LHCN-M2 (cell line): ENCODE measurements around the gene ELP2. TPM values are rescaled to one million over a fixed set of nuclear protein-coding genes. Genes with fewer than 3 reads are reported as not detected.
"Not testable (repeated sequence)": the region's sequence is repeated elsewhere in the genome, so short reads cannot be mapped to it uniquely, and the experiment has no call there.

Experiments
- DNase-seq: peaks from one replicate; pipeline ENCODE4 v3.0.0-alpha.2; 2012; ENCODE audit warnings: low read depth
- total RNA-seq: library from RNA; depleted of rRNA; stranded (reverse); fragments of >200 nt; gene quantifications from 2 replicates; pipeline ENCODE4 v1.2.3, GENCODE V29; 2014

Gene ELP2
- total RNA-seq, 1 experiment from 2014 or later = 48.2 TPM

DNA sequence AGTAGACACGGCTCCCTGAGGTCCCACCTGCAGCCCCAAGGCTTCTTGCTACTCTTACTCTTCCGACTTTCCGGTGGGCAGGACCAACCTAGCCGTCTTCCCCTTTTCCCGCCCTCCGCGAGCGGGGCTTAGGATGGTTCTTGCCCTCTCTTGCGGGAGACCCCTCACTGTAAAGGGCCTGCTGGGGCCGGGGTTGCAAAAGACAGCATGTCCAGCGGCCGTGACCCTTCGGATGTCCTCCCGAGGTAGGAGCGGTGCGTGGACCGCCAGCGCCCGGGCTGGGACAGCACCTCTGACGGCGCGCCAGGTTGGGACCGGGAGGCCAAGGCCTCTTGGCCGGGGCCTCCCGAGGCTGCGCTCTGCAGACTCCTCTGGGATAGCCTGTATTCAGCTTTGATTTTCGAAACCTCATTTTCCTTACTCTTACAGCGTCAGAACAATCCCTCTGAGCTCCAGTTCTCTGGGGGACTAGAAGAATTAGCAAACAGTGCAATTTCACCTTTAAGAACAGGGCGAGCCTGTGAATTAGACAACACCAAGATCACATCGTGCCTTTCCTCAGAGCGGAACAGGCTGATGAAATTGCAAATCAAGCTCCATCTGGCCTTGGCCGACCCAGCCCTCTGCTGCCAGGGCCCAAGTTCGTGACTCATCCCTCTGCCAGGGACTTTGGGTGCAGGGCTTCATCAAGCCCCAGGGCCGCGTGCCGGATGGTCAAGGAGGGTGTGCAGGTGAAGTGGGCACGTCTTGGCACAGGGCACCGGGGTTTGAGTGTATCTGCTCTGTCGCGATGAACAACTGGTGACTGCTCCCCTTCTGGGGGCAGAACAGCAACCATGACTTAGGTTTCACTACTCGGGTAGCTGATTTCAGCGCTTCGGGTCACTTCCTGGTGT is 58.4 kb downstream of the ELP2 start:
- DNase-seq = peak; percentile 76

DNA sequence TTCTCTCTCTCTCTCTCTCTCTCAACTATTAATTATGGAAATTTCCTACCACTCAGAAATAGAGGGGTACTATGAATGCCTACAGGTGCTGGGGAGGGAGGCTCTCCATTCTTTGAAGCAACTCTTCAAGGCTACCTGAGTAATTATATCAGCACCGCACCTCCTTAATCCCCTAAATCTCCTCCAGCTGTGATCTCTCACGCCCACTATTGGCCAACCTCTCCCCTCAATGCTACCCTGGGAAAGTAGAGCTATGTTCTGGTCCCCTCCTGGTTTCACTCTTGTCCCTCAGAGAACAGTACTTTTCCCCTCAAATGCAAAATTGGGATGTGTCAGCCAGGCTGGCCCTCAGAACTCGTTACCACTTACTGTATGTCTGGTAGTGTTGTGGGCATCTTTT is 59.2 kb downstream of the ELP2 start:
- no peak for DNase-seq

DNA sequence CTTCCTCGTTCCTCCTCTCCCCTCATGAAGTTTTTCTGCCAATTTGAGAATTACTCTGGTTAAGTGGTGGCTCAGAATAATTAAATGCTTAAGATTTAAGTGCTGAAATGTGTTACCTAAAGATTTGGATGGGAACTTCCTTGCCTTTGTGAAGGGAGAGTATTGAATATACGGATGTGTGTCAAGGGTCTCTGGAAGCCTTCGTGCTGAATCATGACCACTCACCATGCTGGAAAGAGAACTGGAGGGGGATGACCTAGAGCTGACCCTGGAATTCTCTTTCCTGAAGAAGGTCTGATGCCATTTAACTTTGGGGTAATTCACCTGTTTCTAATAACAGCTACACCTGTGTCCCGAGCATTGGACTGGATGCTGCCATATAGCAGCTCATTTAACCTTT is 59.8 kb downstream of the ELP2 start:
- no peak for DNase-seq

DNA sequence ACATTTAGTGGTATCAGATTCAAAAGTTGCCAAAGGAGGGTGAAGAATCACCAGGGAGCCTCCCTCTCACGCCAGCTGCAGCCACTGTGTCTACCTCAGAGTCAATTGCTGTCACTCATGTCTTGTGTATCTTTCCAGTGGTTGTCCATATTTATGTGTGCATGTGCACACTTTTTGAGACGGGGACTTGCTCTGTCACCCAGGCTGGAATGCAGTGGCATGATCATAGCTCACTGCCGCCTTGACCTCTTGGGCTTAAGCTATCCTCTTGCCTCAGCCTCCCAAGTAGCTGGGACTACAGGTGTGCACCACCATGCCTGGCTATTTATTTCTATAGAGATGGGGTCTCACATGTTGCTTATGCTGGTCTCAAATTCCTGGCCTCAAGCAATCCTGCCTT is 61.6 kb downstream of the ELP2 start:
- DNase-seq = no peak

DNA sequence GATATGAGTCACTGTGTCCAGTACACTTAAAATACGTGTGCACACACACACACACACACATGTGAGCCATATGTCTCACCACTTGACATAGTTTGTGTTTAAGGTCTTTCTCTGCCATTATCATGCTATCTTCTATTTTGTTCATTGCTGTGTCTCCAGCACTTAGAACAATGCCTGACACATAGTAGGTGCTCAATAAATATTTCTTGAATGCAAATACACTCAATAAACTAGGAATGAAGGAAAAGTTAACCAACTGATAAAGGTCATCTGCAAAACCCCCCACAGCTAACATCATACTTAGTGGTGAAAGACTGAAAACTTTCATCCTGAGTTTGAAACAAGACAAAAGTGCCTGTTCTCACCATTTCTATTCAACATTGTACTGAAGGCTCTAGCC is 62.0 kb downstream of the ELP2 start:
- no peak for DNase-seq

DNA sequence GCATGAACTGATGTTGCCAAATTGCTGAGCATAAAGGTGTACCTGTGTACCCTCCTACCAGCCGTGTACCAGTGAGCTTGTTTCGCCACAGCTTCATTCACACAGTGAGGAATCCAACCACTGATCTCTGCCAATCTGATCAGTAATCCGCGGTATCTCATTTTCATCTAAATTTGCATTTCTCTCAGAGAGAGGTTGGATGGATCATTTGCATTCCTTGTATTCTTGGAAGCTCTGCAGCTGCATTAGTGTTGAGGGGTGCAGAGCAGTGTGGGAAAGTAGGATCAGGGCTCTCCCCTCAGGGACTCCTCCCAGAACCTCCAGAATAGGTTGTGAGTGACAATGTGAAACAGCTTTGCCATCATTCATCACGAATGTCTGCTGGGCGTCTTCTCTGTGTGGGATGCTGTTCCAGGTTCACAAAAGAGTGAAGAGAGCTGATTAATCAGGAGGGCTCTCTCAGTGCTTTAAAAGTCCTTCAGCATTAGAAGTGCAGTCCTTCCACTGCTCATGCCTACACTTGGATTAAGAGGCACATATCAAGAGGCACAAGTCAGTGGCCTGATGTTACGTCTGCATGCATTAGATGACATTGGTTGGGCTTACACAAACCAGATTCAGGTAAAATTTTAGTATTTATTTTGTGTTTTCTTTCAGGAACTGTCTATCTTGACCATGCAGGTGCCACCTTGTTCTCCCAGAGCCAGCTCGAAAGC is 65.1 kb downstream of the ELP2 start:
- no peak for DNase-seq

DNA sequence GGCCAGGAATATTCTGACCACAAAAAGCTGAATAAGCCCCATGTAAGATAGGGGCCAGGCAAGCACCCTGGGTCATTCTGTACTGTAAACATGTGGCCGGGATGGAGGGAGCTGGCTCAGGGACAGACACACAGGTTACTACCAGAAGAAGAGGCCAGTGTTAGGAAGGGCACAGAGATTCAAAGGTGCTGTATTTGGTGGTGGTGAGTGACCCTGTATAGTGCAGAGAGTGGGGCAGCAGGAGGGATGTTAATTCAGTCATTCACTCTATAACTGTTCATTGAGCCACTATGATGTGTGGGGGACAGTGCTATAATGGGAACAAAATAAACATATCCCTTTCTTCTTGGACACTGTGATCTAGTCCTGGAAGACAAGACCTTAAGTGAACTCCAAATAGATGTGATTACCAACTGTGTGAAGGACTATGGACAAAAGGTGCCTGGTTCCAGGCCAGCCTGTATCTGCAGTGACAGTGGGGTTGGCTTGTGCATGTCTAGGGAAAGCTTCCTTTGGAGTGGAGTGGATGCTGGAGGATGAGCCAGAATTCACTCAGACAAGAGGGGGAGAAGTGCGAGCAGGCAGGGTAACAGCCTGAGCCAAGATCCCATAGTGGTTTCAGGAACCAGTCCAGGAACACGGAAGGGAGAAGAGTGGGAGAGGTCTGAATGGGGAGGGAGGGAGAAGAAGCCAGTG is 65.9 kb downstream of the ELP2 start:
- no peak for DNase-seq

DNA sequence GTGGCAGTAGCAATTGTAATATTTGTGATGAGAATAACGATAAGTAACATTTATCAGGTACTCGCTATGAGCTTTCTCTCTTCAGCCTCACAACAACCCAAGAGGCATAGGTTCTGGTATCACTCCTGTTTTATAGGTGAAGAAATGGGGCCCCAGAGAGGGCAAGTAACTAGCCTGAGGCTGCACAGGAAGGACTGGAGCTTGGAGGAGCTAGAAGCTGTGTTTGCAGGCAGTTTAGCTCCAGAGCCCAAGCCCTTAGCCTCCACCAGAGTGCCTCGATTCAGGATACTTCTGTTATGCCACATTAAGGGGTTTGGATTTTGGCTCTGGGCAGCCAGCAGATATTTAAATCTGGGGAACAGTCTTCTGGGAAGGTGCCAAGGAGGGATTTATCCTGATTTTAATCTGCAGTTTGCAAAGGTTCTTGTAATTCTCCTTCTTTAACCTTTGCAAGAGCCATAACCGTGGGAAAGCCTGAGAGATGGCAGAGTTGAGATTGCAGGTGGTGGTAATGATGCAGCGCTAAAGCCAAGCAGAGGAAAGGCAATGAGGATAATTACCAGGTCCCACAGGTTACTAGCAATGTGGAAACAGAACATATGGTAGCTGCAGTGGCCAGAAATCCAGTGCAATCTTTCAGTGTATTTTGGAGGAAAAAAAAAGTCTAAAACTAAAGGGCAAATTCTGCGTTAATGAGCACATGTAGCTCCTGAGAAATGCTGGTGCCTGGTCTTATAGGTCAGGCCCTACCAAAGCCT is 66.7 kb downstream of the ELP2 start:
- no peak for DNase-seq

DNA sequence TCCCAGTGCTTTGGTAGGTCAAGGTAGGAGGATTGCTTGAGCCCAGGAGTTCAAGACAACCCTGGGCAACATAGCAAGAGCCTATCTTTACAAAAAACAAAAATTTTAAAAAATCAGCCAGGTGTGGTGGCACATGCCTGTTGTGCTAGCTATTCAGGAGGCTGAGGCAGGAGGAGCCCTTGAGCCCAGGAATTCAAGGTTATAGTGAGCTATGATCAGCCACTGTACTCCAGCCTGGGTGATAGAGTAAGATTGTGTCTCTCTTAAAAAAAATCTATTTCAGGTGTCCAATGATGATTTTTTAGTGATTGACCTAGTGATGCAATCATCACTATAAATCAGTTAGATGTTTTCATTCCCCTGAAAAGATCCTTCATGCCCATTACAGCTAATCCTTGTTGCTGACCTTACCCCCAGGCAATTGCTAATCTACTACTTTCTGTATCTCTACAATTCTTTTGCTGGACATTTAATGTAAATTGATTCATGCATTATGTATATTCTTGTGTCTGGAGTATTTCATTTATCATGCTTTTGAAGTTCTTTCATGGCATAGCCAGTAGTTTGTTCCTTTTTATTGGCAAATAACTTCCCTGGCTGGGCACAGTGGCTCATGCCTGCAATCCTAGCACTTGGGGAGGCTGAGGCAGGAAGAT is 67.9 kb downstream of the ELP2 start:
- DNase-seq = no peak

DNA sequence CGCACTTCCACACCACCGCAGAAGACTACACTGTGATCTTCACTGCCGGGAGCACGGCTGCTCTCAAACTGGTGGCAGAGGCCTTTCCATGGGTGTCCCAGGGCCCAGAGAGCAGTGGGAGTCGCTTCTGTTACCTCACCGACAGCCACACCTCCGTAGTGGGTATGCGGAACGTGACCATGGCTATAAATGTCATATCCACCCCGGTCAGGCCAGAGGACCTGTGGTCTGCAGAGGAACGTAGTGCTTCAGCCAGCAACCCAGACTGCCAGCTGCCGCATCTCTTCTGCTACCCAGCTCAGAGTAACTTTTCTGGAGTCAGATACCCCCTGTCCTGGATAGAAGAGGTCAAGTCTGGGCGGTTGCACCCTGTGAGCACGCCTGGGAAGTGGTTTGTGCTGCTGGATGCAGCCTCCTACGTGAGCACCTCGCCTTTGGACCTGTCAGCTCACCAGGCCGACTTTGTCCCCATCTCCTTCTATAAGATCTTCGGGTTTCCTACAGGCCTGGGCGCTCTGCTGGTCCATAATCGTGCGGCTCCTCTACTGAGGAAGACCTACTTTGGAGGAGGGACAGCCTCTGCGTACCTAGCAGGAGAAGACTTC is 70.1 kb downstream of the ELP2 start:
- DNase-seq = no peak

DNA sequence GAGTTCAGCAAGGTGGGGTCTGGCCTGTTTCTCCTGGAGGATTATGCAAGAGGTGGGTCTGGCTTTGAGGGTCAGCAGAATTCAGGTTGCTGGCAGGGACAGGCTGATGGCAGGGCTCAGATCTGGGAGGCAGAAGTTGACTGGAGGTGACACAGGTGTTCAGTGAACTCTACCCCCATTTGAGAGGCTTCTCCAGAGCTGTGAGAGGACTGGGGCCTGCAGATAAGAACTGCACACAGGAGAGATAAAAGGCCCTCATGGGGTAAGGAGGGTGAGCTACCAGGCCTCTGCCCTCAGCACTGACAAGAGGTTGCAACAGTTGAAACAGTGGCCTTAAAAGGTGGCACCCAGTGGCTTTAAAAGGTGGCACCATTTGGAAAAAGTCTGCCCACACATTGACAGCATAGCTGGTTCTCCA is 70.7 kb downstream of the ELP2 start:
- no peak for DNase-seq

DNA sequence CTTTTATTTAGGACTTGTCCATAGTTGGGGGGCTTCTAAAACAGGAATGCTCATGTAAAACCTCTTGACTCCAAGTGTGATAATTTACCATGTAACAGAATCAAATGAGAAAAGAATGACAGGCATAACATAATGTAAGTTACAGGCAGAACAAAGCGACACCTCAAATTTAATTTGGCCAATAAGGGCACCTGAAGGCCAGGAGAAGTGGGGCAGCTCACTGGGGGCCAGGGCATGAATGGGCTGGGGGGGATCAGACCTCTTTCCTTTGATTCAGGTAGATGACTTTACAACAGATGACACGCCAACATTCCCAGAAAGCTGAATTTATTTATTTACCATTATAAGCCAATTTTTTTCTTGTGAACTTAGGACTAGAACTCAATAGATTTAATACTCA is 72.1 kb downstream of the ELP2 start:
- no peak for DNase-seq

DNA sequence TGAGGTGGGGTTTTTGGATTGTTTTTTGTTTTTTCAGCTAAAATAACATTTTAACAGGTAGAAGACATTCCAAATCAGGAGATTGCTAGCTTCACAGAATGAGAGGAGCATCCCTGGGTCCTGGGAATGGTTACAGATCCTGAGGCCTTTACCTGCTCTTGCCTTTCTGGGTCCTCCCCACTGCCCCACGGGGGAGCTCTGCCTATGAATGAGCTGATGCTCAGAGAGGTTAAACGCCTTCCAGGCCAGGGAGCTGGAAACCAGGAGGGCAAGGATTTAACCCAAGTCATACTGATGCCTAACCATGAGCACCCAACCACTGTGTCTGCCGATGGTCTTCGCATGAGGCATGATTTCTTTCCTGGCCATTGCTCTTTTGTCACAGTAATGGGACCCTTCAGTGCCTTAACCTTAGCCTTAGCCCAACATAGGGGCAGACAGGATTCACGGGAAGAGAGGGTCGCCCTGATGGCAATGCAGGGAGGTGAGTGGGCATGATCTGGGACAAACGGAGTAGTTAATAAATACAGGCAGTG is 73.7 kb downstream of the ELP2 start:
- DNase-seq = no peak

DNA sequence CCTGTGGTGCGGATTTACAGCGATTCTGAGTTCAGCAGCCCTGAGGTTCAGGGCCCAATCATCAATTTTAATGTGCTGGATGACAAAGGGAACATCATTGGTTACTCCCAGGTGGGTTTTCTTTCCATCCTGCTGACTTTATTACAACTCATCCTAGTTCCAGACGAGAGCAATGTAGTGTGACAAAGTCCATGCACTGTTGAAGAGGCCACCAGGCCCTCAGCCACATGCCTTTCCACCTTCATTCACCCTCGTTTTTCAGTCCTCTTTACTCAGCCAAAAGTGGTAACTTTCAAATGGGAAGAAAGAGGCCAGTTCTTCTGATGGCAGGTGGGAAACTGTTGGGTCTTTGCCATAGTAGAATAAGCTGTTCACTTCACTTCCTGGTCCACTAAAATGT is 75.5 kb downstream of the ELP2 start:
- no peak for DNase-seq

DNA sequence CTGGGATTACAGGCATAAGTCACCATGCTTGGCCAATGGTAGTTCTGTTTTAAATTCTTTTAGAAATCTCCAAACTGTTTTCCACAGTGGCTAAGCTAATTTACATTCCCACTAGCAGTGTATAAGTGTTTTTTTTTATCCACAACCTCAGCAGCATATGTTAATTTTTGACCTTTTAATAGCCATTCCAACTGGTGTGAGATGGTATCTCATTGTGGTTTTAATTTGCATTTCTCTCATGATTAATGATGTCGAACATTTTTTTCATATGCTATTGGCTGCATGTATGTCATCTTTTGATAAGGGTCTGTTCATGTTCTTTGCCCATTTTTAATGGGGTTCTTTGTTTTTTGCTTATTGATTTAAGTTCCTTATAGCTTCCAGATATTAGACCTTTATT is 77.6 kb downstream of the ELP2 start:
- DNase-seq = no peak

DNA sequence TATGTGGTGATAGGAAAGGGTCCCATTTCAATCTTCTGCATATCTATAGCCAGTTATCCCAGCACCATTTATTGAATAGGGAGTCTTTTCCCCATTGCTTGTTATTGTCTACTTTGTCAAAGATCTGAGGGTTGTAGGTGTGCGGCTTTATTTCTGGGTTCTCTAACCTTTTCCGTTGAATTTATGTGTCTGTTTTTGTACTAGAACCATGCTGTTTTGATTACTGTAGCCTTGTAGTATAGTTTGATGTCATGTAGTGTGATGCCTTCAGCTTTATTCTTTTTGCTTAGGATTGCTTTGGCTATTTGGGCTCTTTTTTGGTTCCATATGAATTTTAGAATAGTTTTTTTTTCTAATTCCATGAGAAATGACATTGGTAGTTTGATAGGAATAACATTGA is 78.3 kb downstream of the ELP2 start:
- not testable (repeated sequence) for DNase-seq

DNA sequence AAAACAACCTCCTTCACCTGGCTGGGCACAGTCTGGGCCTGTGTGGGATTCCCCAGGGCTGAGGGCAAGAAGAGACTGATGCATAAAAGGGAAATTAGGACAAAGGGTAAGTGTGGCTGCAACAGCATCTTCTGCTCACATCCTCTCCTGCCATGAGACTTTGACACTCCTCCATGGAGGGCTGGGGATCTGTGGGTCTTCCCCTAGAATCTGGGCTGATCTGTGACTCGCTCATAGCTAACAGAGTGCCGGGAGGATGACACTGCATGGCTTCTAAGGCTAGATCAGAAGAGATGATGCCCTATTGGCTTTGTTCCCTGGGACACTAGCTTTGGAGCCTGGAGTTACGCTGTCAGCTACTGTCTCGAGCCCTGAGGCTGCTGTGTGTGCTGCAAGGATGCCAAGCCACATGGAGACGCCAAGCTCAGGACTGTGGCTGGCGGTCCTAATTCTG is 81.9 kb downstream of the ELP2 start:
- DNase-seq = peak; percentile 17

DNA sequence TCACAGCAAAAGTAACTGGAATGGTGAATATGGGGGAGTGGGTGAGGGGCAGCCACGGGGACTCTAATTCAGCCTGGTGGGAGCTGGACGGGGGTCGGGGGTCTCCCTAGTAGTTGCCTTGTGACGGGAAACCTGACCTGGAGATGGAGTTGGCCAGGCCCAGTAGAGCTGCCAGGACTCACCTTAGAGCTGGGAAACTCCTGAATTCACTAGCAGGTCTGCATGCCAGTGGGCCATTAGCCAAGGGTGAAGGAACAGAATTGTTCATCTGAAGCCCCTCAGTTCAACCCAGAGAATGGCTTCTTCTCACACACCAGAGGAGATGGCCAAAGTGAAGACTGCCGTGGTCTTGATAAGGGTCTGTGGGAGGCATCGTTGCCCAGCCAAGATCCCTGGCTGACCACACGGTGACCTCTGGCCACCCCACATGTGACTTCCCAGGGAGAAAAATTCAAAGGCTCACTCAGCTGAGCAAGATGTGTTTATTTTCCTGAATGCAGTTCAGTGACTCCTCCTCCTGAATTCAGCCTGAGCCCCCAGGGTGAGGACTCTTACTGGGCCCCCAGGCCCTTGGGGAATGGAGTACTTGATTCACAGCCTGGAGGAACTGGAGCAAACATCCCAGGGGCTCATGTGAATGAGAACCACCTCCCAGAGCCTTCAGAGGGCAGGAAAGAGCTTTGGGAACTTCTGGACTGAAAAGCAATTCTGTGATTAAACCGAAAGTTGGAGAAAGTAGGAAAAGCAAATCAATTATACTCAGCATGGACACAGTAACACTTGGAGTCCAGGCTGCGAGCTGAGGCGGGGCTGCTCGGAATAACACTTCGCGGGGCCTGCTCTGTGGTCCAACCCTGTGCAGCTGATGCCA is 82.8 kb downstream of the ELP2 start:
- DNase-seq = no peak

DNA sequence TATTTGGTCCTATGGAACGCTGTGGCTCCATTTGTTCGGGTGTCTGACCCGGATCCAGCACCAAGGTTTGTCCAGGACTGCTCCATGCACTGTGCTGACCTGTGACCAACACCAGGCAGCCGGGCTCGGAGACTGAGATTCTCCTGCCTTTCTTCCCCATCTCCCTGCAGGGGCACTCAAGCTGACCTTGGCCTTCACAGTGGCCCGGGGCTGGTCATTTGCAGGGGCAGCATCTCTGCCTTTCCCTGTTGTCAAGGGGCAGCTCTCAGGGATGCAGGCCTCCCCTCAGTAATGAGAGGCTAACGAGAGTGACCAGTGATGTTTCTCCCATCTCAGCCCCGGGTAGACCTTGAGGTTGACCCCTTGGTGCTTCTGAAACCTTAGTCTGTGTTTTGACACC is 85.1 kb downstream of the ELP2 start:
- no peak for DNase-seq
